Endothelial cell of umbilical vein (primary cell): ENCODE data around the gene AKNA. TPM values are rescaled to one million over a fixed set of nuclear protein-coding genes. Genes with fewer than 3 reads are reported as not detected.

Experiments
- BruUV-seq: library from RNA; stranded (reverse); fragments of 400-500 nt; replicated peaks from 2 replicates; lab custom pipeline; 2021; lab: Mats Ljungman, UMichigan
- CTCF ChIA-PET: fragments of 300-600, 350-600 bp; sonication (Branson Sonifier 250); formaldehyde crosslinking; loops from one replicate; lab custom pipeline; 2021; ENCODE audit warnings: antibody characterized with exemption, inconsistent platforms; lab: Charles Lee
- POLR2A ChIA-PET: fragments of 300-600, 350-600 bp; sonication (Branson Sonifier 250); formaldehyde crosslinking; loops from one replicate; lab custom pipeline; 2021; ENCODE audit warnings: antibody characterized with exemption, inconsistent platforms; lab: Charles Lee
- DNase-seq: peaks from one replicate; pipeline ENCODE4 v3.0.0-alpha.2; 2011; ENCODE audit warnings: low read depth, low spot score
- FAIRE-seq: peaks from 2 replicates; lab custom pipeline; 2011; peaks lifted over from hg19 to GRCh38; lab: Jason Lieb, UNC
- H2AFZ ChIP-seq: 2 replicates; pipeline ENCODE4 v1.6.0; 2012; ENCODE audit warnings: low read depth, low read length, control low read depth, inconsistent platforms
- H3K27ac ChIP-seq: 2 replicates; pipeline ENCODE4 v1.5.1; 2011; ENCODE audit warnings: low read depth, mild to moderate bottlenecking, control low read depth, low read length, moderate library complexity; ENCODE audit not compliant: insufficient read depth
- H3K27me3 ChIP-seq, 2 experiments: 2 replicates each; pipeline versions ENCODE4 v1.6.0 to v1.6.1; 2011; ENCODE audit warnings: low read length in 2 of 2, mixed read lengths in 1 of 2; ENCODE audit not compliant: control insufficient read depth in 2 of 2, insufficient read depth in 2 of 2
- H3K36me3 ChIP-seq, 2 experiments: 2 replicates in 1 of 2; 3 replicates in 1 of 2; pipeline ENCODE4 v1.5.1; 2011; ENCODE audit warnings: low read length in 2 of 2, mild to moderate bottlenecking in 1 of 2, moderate library complexity in 1 of 2; ENCODE audit not compliant: control insufficient read depth in 2 of 2, insufficient read depth in 2 of 2; ENCODE audit errors: extremely low read depth in 1 of 2
- H3K4me1 ChIP-seq: 3 replicates; pipeline ENCODE4 v1.5.1; 2011; ENCODE audit warnings: mild to moderate bottlenecking, low read length; ENCODE audit not compliant: control insufficient read depth, insufficient read depth; ENCODE audit errors: extremely low read depth
- H3K4me2 ChIP-seq: 2 replicates; pipeline ENCODE4 v1.6.1; 2011; ENCODE audit warnings: low read length, control low read depth, mixed read lengths; ENCODE audit not compliant: insufficient read depth
- H3K4me3 ChIP-seq, 3 experiments: fragments of 200-600 bp in 1 of 3; sonication (generic), shearing (Covaris generic) in 1 of 3; replicated peaks in 1 of 3; 2 replicates each; pipeline ENCODE4 v1.5.1; 2011 to 2016; ENCODE audit warnings: control low read depth in 3 of 3, low read length in 3 of 3, mild to moderate bottlenecking in 2 of 3, inconsistent platforms in 1 of 3, low read depth in 1 of 3, moderate library complexity in 1 of 3; ENCODE audit not compliant: insufficient read depth in 1 of 3
- H3K79me2 ChIP-seq: 2 replicates; pipeline ENCODE4 v1.6.0; 2012; ENCODE audit warnings: low read length, inconsistent platforms; ENCODE audit not compliant: control insufficient read depth, insufficient read depth
- H3K9ac ChIP-seq: replicated peaks from 2 replicates; pipeline ENCODE3; 2011; ENCODE audit warnings: low read length, control low read depth; ENCODE audit not compliant: insufficient read depth; ENCODE audit errors: extremely low read depth
- H3K9me1 ChIP-seq: replicated peaks from 3 replicates; pipeline ENCODE4 v1.6.0; 2011; ENCODE audit warnings: mild to moderate bottlenecking, low read length; ENCODE audit not compliant: control insufficient read depth, insufficient read depth; ENCODE audit errors: extremely low read depth
- H3K9me3 ChIP-seq: replicated peaks from 2 replicates; pipeline ENCODE4 v1.5.1; 2012; ENCODE audit warnings: low read length, inconsistent platforms; ENCODE audit not compliant: control insufficient read depth, insufficient read depth
- H4K20me1 ChIP-seq: replicated peaks from 2 replicates; pipeline ENCODE3; 2011; ENCODE audit warnings: mild to moderate bottlenecking, low read length; ENCODE audit not compliant: control insufficient read depth, insufficient read depth; ENCODE audit errors: extremely low read depth
- EZH2 ChIP-seq: IDR thresholded peaks from 2 replicates; pipeline ENCODE4 v1.6.1; 2012; ENCODE audit warnings: borderline replicate concordance, low read depth, mild to moderate bottlenecking, moderate library complexity, low read length, inconsistent platforms; ENCODE audit not compliant: severe bottlenecking
- FOS ChIP-seq: IDR thresholded peaks from 2 replicates; pipeline ENCODE4 v1.6.1; 2011; ENCODE audit warnings: mild to moderate bottlenecking, low read length, moderate library complexity, borderline replicate concordance; ENCODE audit not compliant: insufficient read depth
- GATA2 ChIP-seq: IDR thresholded peaks from 2 replicates; pipeline ENCODE4 v1.7.0; 2011; ENCODE audit warnings: low read depth, mild to moderate bottlenecking, moderate library complexity, mixed read lengths, low read length; ENCODE audit not compliant: insufficient read length, insufficient read depth
- JUN ChIP-seq: IDR thresholded peaks from 2 replicates; pipeline ENCODE4 v1.6.1; 2011; ENCODE audit warnings: borderline replicate concordance, low read depth; ENCODE audit not compliant: insufficient read length, insufficient read depth
- MAX ChIP-seq: IDR thresholded peaks from 2 replicates; pipeline ENCODE4 v1.6.1; 2011; ENCODE audit not compliant: insufficient read depth, insufficient read length
- MYC ChIP-seq: IDR thresholded peaks from one replicate; pipeline ENCODE4 v1.6.1; 2011; ENCODE audit warnings: mild to moderate bottlenecking, low read depth, low read length
- POLR2A ChIP-seq: IDR thresholded peaks from 2 replicates; pipeline ENCODE4 v1.6.1; 2012; ENCODE audit warnings: low read depth, mild to moderate bottlenecking, control low read depth, low read length
- POLR2AphosphoS5 ChIP-seq: IDR thresholded peaks from 2 replicates; pipeline ENCODE4 v1.6.1; 2012; ENCODE audit warnings: low read depth, mild to moderate bottlenecking, control low read depth, low read length, moderate library complexity; ENCODE audit not compliant: insufficient read depth
- dilution Hi-C: fragments of 300-500 bp; cut with MboI; formaldehyde crosslinking; loops from one replicate; pipeline ENCODE4 v1.15.0; 2019; ENCODE audit warnings: low sequenced_read_pairs; ENCODE audit not compliant: extremely low pct_ligation_motif_present
- intact Hi-C: fragments of 100-400 bp; cut with micrococcal nuclease; formaldehyde crosslinking; loops from one replicate; pipeline ENCODE4 v1.10.0; 2022
- polyA plus RNA-seq, 4 experiments: library from polyadenylated mRNA; depleted of rRNA in 3 of 4; stranded (reverse) in 3 of 4; unstranded in 1 of 4; fragments of >200 nt; gene quantifications; 2 replicates each; pipeline versions ENCODE4 v1.2.1 to v1.2.3, GENCODE V29; 2011 to 2012; ENCODE audit warnings: missing spikeins in 1 of 4
- total RNA-seq: library from RNA; stranded (reverse); gene quantifications from 2 replicates; pipeline ENCODE4 v1.2.3, GENCODE V29; 2021
- TF ChIP-seq, protein P1 (sequence below), 2 donors: IDR thresholded peaks; 1 replicate in 1 of 2; 2 replicates in 1 of 2; pipeline ENCODE4 v1.5.1; 2011; ENCODE audit warnings: low read length in 2 of 2, mild to moderate bottlenecking in 2 of 2, moderate library complexity in 2 of 2, control low read depth in 1 of 2, inconsistent platforms in 1 of 2, low read depth in 1 of 2; ENCODE audit not compliant: insufficient read depth in 1 of 2; ENCODE audit errors: extremely low read depth in 1 of 2

The AKNA gene
- total and polyA plus RNA-seq, 2 donors (not counting 3 experiments of a cell fraction or from before 2014, with no cell fraction given), result 11.3 to 22.4 TPM

DNA sequence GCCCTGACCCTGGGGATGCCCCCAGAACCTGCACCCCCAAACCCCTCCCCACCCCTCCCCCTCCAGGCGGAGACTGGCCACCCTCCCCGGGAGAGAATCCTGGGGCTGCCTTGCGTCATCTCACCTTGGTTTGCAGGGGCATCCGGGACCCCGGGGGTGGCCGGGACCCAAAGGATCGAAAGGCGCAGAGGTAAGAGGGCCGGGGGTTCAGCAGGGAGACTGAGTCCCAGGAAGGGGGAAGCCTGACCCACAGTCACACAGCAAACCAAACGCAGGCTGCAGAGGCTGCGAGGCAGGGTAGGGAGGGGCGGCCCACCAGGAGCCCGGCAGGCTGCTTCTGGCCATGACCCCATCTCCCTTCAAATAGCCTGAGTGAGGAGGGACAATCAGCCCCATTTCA, 98.7 kb downstream of the AKNA start:
- H3K4me3 ChIP-seq, result no peak overlapping the region
- CTCF ChIA-PET, result interaction anchor here (2.3 to 5.3 kb wide), 4 partner anchors 9 to 207 kb away, joined by 18 to 277 read pairs (median 91); partner anchors contain the start of gene COL27A1
- H3K9ac ChIP-seq, result no peak overlapping the region
- peaks cover 2 to 6% of the 10 kb centered on the region in 2 experiments for H3K36me3 ChIP-seq
- no peak overlapping the region for H2AFZ ChIP-seq
- no peaks in the 10 kb centered on the region for H3K79me2 ChIP-seq
- TF ChIP-seq EZH2 (no peak), POLR2A (no peak), FOS (no peak), MAX (no peak), MYC (no peak), JUN (no peak), GATA2 (no peak), POLR2AphosphoS5 (no peak)
- TF ChIP-seq, protein P1, sequence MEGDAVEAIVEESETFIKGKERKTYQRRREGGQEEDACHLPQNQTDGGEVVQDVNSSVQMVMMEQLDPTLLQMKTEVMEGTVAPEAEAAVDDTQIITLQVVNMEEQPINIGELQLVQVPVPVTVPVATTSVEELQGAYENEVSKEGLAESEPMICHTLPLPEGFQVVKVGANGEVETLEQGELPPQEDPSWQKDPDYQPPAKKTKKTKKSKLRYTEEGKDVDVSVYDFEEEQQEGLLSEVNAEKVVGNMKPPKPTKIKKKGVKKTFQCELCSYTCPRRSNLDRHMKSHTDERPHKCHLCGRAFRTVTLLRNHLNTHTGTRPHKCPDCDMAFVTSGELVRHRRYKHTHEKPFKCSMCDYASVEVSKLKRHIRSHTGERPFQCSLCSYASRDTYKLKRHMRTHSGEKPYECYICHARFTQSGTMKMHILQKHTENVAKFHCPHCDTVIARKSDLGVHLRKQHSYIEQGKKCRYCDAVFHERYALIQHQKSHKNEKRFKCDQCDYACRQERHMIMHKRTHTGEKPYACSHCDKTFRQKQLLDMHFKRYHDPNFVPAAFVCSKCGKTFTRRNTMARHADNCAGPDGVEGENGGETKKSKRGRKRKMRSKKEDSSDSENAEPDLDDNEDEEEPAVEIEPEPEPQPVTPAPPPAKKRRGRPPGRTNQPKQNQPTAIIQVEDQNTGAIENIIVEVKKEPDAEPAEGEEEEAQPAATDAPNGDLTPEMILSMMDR (IDR thresholded peaks at IDR 0.05; ENCODE audit: extremely low read depth in 1 of 2, insufficient read depth in 1 of 2, low read depth in 1 of 2, low read length in 2 of 2), result no peak
- intact Hi-C loops, result loop anchor here (5.0 kb wide), 2 partner anchors 52 to 67 kb away; no protein-coding TSS in a partner anchor
- H3K9me3 ChIP-seq, result no peaks in the 10 kb centered on the region
- no peak for FAIRE-seq
- no peaks in the 10 kb centered on the region for H4K20me1 ChIP-seq
- H3K4me2 ChIP-seq, result no peak overlapping the region
- no peak overlapping the region for H3K27ac ChIP-seq
- DNase-seq, result no peak
- POLR2A ChIA-PET, result no interaction called here
- BruUV-seq, result no TSS peak
- no peaks in the 10 kb centered on the region for H3K9me1 ChIP-seq
- no peaks in the 10 kb centered on the region for H3K27me3 ChIP-seq
- H3K4me1 ChIP-seq, result no peaks in the 10 kb centered on the region
- dilution Hi-C loops, result loop anchor here (25.0 kb wide), 1 partner anchor 202 kb away; the partner anchor contains the start of genes AMBP and KIF12
